ENCODE measurements around the gene DNAJC10. TPM values are rescaled to one million over a fixed set of nuclear protein-coding genes. Genes with fewer than 3 reads are reported as not detected.

The DNAJC10 gene
- total RNA-seq, 1 donor from 2014 or later = 89.8 TPM

GRCh38 chr2:182784058-182784706 lies 68.1 kb downstream of the DNAJC10 start:
- no peak for DNase-seq (ENCODE audit: low spot score)

DNA sequence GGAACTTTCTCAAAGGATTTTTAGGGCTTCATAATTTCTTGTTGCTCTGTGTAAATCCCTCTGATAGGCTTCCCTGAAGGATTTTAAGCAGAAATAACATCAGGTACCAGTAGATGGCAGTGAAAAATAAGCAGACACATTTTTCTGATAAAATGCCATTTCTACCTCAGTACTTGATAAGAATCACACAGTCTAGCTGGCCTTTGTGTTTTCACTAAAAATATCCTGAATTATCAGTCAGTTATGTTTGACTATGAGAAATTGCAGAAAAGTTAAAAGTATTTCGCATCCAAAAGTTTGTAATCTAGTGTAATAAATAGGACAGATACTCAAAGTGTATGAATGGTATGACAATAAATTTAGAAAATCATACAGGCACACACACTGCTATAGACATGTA lies 68.7 kb downstream of the DNAJC10 start:
- peak; percentile 54 for DNase-seq (ENCODE audit: low spot score)

- DNase-seq (ENCODE audit: low spot score) = no peak
These were observed 76.4 kb downstream of the DNAJC10 start for GRCh38 chr2:182792441-182792840.

DNA sequence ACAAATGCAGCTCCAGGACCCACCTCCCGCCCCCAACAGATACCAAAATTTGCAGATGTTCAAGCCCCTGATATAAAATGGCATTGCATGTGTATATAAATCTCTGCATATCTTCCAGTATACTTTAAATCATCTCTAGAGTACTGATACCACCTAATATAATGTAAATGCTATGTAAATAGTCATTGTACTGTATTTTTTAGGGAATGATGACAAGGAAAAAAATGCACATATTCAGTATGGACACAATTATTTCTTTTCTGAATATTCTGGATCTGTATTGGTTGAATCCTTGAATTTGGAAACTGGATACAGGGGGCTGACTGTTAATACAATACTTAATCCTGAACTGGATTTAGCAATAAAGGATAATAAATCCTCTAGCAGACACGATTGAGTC lies 82.7 kb downstream of the DNAJC10 start:
- no peak for DNase-seq (ENCODE audit: low spot score)

GRCh38 chr2:182804128-182804527 lies 88.1 kb downstream of the DNAJC10 start:
- DNase-seq (ENCODE audit: low spot score) = no peak

- DNase-seq (ENCODE audit: low spot score) = no peak
These were observed 91.3 kb downstream of the DNAJC10 start for GRCh38 chr2:182807319-182807718.

DNA sequence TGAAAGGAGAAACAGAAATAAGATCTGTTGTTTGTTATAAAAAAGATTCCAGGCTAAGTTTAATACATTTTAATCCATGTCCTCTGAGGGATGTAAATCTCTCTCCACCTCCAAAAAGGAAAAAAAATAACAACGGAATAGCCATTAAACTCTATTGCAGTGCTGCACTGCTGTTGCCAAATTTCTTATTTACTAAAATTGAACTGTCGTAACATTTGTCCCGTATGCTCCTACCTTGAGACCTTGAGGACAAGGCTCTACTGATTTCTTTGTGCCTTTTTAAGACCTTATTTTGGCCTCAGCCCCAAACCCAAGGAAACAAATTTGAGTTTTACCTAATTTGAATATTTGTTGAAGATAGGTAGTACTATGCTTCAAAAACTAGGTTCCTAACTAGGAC lies 94.0 kb downstream of the DNAJC10 start:
- DNase-seq (ENCODE audit: low spot score) = no peak

DNA sequence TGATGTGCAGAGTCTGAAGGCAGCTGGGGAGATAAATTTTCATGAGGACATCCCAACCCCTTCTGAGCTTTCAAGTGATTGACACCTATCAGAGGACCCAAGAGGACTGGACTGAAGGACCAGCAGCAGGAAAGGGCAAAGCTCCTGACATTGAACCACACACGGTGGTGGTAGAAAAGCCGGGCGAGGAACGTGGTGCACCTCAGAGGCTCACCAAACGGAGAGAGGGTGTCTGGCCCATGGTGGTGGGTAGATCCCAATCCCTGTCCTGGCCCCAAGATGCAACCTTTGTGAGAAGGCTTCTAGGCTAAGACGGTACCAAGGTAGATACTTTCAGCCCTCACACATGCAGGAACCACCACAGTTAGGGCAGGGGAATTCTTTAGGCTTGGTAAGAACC lies 98.3 kb downstream of the DNAJC10 start:
- no peak for DNase-seq (ENCODE audit: low spot score)

DNA sequence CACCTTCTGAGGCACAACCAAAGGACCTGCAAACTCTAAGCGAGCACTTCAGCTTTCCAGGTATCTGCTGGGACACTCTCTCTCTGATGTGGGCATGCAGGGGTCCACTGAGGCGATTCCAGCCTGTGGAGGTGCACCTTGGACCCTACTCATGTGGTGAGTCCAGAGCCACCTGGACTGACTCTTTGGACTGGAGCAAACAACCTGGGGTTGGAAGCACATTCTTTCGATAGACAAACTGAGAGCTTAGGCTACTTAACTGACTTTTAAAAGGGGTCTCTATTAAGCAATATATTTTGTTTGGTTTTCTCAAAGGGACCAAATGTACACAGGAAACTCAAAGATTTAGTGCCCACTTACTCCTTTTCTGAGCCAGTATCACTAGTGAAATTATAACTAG lies 98.7 kb downstream of the DNAJC10 start:
- no peak for DNase-seq (ENCODE audit: low spot score)

DNA sequence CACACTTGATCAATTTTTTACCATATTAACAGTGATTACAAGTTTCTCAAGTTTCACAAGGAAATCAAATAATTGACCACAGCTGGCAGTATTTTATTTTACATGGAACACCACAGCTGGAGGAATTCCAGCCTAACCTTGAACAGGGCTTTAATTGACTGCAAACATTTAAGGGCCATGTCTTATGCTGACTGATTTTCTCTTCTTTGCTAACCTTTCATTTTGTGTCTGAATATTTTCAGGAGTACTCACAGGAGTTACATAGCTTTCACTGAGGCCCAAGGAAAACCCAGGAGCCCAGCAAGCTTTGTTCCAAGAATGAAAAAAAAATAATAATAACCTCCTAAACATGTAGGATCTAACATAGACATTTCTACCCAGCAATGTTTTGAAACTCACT lies 100.8 kb downstream of the DNAJC10 start:
- DNase-seq (ENCODE audit: low spot score) = peak; percentile 45

DNA sequence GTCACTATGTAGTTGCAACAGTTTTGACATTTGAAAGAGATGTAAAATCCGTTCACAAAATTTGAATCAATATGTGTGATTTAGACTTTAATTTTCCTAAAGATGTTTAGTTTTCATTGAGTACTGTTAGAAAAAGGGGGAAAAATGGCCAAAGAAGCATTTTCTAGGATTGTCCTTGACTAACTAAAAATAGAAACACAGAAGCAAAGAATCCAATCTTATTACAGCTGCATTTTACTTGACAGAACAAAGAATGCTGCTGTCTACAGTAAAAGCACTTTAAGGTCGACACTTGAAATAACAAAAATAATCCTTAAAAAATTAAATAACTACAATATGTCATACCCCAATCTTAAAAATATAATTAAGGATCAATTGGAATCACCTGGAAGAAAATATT lies 101.5 kb downstream of the DNAJC10 start:
- DNase-seq (ENCODE audit: low spot score) = peak; percentile 27

DNA sequence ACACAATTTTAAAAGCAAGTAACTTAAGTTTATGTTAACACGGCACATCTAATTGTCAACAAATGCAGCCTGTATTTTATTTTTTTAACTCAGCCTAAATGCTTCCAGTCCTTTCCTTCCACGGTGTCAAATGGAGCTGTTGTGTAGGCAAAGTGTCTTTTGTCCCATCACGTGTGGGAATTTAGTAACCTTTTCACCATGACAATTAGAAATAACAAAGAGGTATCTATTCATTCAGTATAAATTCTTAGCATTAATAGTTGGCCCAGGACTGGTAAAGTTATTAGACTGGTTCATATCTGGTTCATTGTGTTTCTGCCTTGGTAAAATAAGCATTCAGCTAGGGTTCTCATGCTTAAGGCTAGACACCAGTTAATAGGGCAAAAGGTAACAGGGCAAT lies 102.4 kb downstream of the DNAJC10 start:
- DNase-seq (ENCODE audit: low spot score) = no peak

DNA sequence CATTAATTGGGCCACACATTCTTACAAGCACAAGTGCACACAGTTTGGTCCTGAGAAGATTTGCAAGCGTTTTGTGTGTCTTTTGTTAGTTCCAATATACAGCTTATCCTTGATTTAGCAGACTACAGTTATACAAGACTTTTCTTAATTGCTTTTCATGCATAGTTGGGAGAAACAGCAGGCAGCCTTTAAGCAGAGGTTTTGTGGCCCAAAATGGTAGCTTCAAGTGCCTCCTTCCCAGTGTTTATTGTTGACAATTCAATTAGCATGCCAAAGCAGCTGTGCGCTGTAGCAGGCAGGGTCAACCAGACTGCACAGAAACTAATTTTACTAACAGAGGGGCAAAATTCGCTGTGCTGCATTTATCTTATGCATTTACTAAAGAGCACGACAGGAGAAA lies 102.9 kb downstream of the DNAJC10 start:
- no peak for DNase-seq (ENCODE audit: low spot score)

DNA sequence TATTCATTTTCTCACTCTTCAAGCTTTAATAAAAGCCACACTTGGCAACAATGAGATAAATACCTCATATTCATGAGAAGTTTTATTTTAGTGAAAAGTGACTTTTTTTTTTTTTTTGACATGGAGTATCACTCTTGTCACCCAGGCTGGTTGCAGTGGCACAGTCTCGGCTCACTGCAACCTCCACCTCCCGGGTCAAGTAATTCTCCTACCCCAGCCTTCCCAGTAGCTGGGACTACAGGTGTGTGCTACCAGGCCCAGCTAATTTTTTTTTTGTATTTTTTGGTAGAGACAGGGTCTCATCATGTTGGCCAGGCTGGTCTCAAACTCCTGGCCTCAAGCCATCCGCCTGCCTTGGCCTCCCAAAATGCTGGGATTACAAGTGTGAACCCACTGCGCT lies 103.4 kb downstream of the DNAJC10 start:
- DNase-seq (ENCODE audit: low spot score) = no peak

DNA sequence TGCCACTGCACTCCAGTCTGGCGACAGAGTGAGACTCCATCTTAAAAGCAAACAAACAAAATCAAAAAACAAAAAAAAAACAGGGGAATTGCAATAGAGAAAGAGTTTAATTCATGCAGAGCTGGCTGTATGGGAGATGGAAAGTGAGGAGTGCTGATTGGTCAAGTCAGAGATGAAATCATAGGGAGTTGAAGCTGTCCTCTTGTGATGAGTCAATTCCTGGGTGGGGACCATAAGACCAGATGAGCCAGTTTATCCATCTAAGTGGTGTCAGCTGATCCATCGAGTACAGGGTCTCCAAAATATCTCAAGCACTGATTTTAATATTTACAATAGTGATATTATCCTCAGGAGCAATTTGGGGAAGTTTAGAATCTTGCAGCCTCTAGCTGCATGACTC lies 105.1 kb downstream of the DNAJC10 start:
- peak; percentile 52 for DNase-seq (ENCODE audit: low spot score)

- peak; percentile 16 for DNase-seq (ENCODE audit: low spot score)
These were observed 106.7 kb downstream of the DNAJC10 start for GRCh38 chr2:182822733-182823132.

DNA sequence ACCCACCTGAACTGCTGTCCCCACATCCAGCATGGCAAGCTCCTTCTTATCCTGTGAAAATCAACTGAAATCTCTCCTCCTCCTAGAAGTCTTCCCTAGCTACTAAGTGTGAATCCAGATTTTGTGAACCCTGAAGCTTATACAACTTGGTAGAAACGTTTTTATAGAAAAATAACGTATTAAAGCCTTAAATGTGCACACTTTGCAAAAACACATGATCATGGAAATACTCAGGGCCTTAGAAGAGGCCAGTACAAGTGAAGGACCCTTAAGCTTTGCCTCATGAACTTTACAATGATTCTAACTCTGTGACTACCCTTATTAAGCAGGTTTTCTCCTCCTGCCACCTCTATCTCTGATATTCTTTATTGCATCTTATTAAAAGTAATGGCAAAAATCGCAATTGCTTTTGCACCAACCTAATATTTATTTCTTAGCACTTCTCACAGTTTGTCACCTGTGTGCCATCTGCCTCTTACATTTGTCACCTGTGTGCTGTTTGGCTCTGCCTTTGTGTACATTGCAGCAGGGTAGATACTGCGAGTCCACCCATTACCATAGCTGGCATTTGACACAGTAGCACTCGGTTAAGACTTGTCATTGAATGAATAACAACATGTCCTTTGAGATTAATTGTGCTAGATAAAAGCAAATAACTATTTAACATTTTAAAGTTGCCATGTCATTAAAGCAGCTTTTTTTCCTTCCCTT lies 108.2 kb downstream of the DNAJC10 start:
- no peak for DNase-seq (ENCODE audit: low spot score)

DNA sequence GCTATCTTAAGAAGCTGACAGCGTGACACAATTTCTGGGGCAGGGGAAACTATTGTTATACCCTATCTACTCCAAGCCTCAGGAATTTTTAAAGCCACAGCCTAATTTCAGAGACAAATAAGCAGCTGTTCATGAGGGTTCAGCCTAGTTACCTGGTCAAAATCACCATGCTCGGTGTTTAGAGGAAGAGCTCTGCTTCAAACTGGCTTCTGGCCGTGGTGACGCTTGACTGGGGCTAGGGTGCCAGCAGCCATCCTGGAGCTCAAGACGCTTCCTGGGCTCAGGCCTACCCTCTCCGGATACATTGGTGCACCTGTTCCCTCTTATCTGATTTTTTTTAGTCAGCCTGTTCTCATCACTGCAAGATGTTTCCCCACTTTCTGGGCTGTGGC lies 108.7 kb downstream of the DNAJC10 start:
- no peak for DNase-seq (ENCODE audit: low spot score)

- DNase-seq (ENCODE audit: low spot score) = no peak
These were observed 110.0 kb downstream of the DNAJC10 start for GRCh38 chr2:182826064-182826463.

GRCh38 chr2:182826496-182826895 lies 110.4 kb downstream of the DNAJC10 start:
- DNase-seq (ENCODE audit: low spot score) = no peak

- DNase-seq (ENCODE audit: low spot score) = peak; percentile 26
These were observed 111.3 kb downstream of the DNAJC10 start for GRCh38 chr2:182827182-182827879.

DNA sequence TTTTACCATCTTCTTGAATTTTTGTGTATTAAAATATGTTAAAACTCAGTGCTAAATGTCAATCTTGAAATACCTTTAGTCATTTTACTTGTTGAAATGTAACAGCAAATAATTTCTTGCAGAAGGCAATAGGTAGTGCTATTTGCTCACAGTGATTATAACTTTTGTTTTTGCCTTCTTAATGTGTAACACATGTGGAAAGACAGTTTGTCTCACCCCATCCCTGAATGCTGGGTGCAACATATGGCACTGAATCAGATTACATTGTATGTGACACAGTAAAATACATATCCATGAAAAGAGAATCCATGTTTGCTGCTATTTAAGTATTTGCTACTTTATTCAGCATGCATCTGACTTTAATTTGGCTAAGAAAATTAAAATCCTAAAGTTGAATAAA lies 115.0 kb downstream of the DNAJC10 start:
- DNase-seq (ENCODE audit: low spot score) = no peak

DNA sequence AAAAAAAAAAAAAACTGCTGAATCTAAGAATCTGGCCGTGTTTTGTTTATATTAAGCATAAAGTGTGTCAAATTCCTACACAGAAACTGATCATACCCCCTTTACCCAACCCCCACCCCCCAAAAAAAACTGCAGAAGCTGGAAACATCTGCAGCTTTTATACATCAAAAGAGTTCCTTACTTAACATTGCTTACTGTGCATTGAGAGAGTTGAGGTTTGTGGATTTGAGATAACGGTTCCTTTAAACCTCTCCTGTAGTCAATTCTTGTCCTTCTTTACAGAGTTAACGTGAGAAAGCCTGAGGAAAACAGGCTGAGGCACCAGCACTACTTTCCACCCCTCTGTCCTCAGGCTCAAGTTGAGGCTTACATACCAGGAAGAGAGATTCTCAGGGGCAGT lies 115.9 kb downstream of the DNAJC10 start:
- no peak for DNase-seq (ENCODE audit: low spot score)
